Endothelial cell of umbilical vein (primary cell): ENCODE measurements around the gene COL6A2. TPM values are rescaled to one million over a fixed set of nuclear protein-coding genes. Genes with fewer than 3 reads are reported as not detected.

Source experiments
- BruUV-seq: library from RNA; stranded (reverse); fragments of 400-500 nt; replicated peaks from 2 replicates; lab custom pipeline; 2021; lab: Mats Ljungman, UMichigan
- CTCF ChIA-PET: fragments of 300-600, 350-600 bp; sonication (Branson Sonifier 250); formaldehyde crosslinking; loops from one replicate; lab custom pipeline; 2021; ENCODE audit warnings: antibody characterized with exemption, inconsistent platforms; lab: Charles Lee
- POLR2A ChIA-PET: fragments of 300-600, 350-600 bp; sonication (Branson Sonifier 250); formaldehyde crosslinking; loops from one replicate; lab custom pipeline; 2021; ENCODE audit warnings: antibody characterized with exemption, inconsistent platforms; lab: Charles Lee
- DNase-seq: peaks from one replicate; pipeline ENCODE4 v3.0.0-alpha.2; 2011; ENCODE audit warnings: low read depth, low spot score
- FAIRE-seq: peaks from 2 replicates; lab custom pipeline; 2011; peaks lifted over from hg19 to GRCh38; lab: Jason Lieb, UNC
- H2AFZ ChIP-seq: 2 replicates; pipeline ENCODE4 v1.6.0; 2012; ENCODE audit warnings: low read depth, low read length, control low read depth, inconsistent platforms
- H3K27ac ChIP-seq: 2 replicates; pipeline ENCODE4 v1.5.1; 2011; ENCODE audit warnings: low read depth, mild to moderate bottlenecking, control low read depth, low read length, moderate library complexity; ENCODE audit not compliant: insufficient read depth
- H3K27me3 ChIP-seq, 2 experiments: 2 replicates each; pipeline versions ENCODE4 v1.6.0 to v1.6.1; 2011; ENCODE audit warnings: low read length in 2 of 2, mixed read lengths in 1 of 2; ENCODE audit not compliant: control insufficient read depth in 2 of 2, insufficient read depth in 2 of 2
- H3K36me3 ChIP-seq, 2 experiments: 2 replicates in 1 of 2; 3 replicates in 1 of 2; pipeline ENCODE4 v1.5.1; 2011; ENCODE audit warnings: low read length in 2 of 2, mild to moderate bottlenecking in 1 of 2, moderate library complexity in 1 of 2; ENCODE audit not compliant: control insufficient read depth in 2 of 2, insufficient read depth in 2 of 2; ENCODE audit errors: extremely low read depth in 1 of 2
- H3K4me1 ChIP-seq: 3 replicates; pipeline ENCODE4 v1.5.1; 2011; ENCODE audit warnings: mild to moderate bottlenecking, low read length; ENCODE audit not compliant: control insufficient read depth, insufficient read depth; ENCODE audit errors: extremely low read depth
- H3K4me2 ChIP-seq: 2 replicates; pipeline ENCODE4 v1.6.1; 2011; ENCODE audit warnings: low read length, control low read depth, mixed read lengths; ENCODE audit not compliant: insufficient read depth
- H3K4me3 ChIP-seq, 3 experiments: fragments of 200-600 bp in 1 of 3; sonication (generic), shearing (Covaris generic) in 1 of 3; replicated peaks in 1 of 3; 2 replicates each; pipeline ENCODE4 v1.5.1; 2011 to 2016; ENCODE audit warnings: control low read depth in 3 of 3, low read length in 3 of 3, mild to moderate bottlenecking in 2 of 3, inconsistent platforms in 1 of 3, low read depth in 1 of 3, moderate library complexity in 1 of 3; ENCODE audit not compliant: insufficient read depth in 1 of 3
- H3K79me2 ChIP-seq: 2 replicates; pipeline ENCODE4 v1.6.0; 2012; ENCODE audit warnings: low read length, inconsistent platforms; ENCODE audit not compliant: control insufficient read depth, insufficient read depth
- H3K9ac ChIP-seq: replicated peaks from 2 replicates; pipeline ENCODE3; 2011; ENCODE audit warnings: low read length, control low read depth; ENCODE audit not compliant: insufficient read depth; ENCODE audit errors: extremely low read depth
- H3K9me1 ChIP-seq: replicated peaks from 3 replicates; pipeline ENCODE4 v1.6.0; 2011; ENCODE audit warnings: mild to moderate bottlenecking, low read length; ENCODE audit not compliant: control insufficient read depth, insufficient read depth; ENCODE audit errors: extremely low read depth
- H3K9me3 ChIP-seq: replicated peaks from 2 replicates; pipeline ENCODE4 v1.5.1; 2012; ENCODE audit warnings: low read length, inconsistent platforms; ENCODE audit not compliant: control insufficient read depth, insufficient read depth
- H4K20me1 ChIP-seq: replicated peaks from 2 replicates; pipeline ENCODE3; 2011; ENCODE audit warnings: mild to moderate bottlenecking, low read length; ENCODE audit not compliant: control insufficient read depth, insufficient read depth; ENCODE audit errors: extremely low read depth
- EZH2 ChIP-seq: IDR thresholded peaks from 2 replicates; pipeline ENCODE4 v1.6.1; 2012; ENCODE audit warnings: borderline replicate concordance, low read depth, mild to moderate bottlenecking, moderate library complexity, low read length, inconsistent platforms; ENCODE audit not compliant: severe bottlenecking
- FOS ChIP-seq: IDR thresholded peaks from 2 replicates; pipeline ENCODE4 v1.6.1; 2011; ENCODE audit warnings: mild to moderate bottlenecking, low read length, moderate library complexity, borderline replicate concordance; ENCODE audit not compliant: insufficient read depth
- GATA2 ChIP-seq: IDR thresholded peaks from 2 replicates; pipeline ENCODE4 v1.7.0; 2011; ENCODE audit warnings: low read depth, mild to moderate bottlenecking, moderate library complexity, mixed read lengths, low read length; ENCODE audit not compliant: insufficient read length, insufficient read depth
- JUN ChIP-seq: IDR thresholded peaks from 2 replicates; pipeline ENCODE4 v1.6.1; 2011; ENCODE audit warnings: borderline replicate concordance, low read depth; ENCODE audit not compliant: insufficient read length, insufficient read depth
- MYC ChIP-seq: IDR thresholded peaks from one replicate; pipeline ENCODE4 v1.6.1; 2011; ENCODE audit warnings: mild to moderate bottlenecking, low read depth, low read length
- POLR2A ChIP-seq: IDR thresholded peaks from 2 replicates; pipeline ENCODE4 v1.6.1; 2012; ENCODE audit warnings: low read depth, mild to moderate bottlenecking, control low read depth, low read length
- POLR2AphosphoS5 ChIP-seq: IDR thresholded peaks from 2 replicates; pipeline ENCODE4 v1.6.1; 2012; ENCODE audit warnings: low read depth, mild to moderate bottlenecking, control low read depth, low read length, moderate library complexity; ENCODE audit not compliant: insufficient read depth
- dilution Hi-C: fragments of 300-500 bp; cut with MboI; formaldehyde crosslinking; loops from one replicate; pipeline ENCODE4 v1.15.0; 2019; ENCODE audit warnings: low sequenced_read_pairs; ENCODE audit not compliant: extremely low pct_ligation_motif_present
- intact Hi-C: fragments of 100-400 bp; cut with micrococcal nuclease; formaldehyde crosslinking; loops from one replicate; pipeline ENCODE4 v1.10.0; 2022
- polyA plus RNA-seq, 4 experiments: library from polyadenylated mRNA; depleted of rRNA in 3 of 4; stranded (reverse) in 3 of 4; unstranded in 1 of 4; fragments of >200 nt; gene quantifications; 2 replicates each; pipeline versions ENCODE4 v1.2.1 to v1.2.3, GENCODE V29; 2011 to 2012; ENCODE audit warnings: missing spikeins in 1 of 4
- total RNA-seq: library from RNA; stranded (reverse); gene quantifications from 2 replicates; pipeline ENCODE4 v1.2.3, GENCODE V29; 2021
- TF ChIP-seq, protein P1 (sequence below): IDR thresholded peaks from 2 replicates; pipeline ENCODE4 v1.6.1; 2011; ENCODE audit not compliant: insufficient read depth, insufficient read length
- TF ChIP-seq, protein P2 (sequence below), 2 donors: IDR thresholded peaks; 1 replicate in 1 of 2; 2 replicates in 1 of 2; pipeline ENCODE4 v1.5.1; 2011; ENCODE audit warnings: low read length in 2 of 2, mild to moderate bottlenecking in 2 of 2, moderate library complexity in 2 of 2, control low read depth in 1 of 2, inconsistent platforms in 1 of 2, low read depth in 1 of 2; ENCODE audit not compliant: insufficient read depth in 1 of 2; ENCODE audit errors: extremely low read depth in 1 of 2

The COL6A2 gene
- total and polyA plus RNA-seq, 2 donors (not counting 3 experiments of a cell fraction or from before 2014, with no cell fraction given): 3.4 to 6.1 TPM

DNA sequence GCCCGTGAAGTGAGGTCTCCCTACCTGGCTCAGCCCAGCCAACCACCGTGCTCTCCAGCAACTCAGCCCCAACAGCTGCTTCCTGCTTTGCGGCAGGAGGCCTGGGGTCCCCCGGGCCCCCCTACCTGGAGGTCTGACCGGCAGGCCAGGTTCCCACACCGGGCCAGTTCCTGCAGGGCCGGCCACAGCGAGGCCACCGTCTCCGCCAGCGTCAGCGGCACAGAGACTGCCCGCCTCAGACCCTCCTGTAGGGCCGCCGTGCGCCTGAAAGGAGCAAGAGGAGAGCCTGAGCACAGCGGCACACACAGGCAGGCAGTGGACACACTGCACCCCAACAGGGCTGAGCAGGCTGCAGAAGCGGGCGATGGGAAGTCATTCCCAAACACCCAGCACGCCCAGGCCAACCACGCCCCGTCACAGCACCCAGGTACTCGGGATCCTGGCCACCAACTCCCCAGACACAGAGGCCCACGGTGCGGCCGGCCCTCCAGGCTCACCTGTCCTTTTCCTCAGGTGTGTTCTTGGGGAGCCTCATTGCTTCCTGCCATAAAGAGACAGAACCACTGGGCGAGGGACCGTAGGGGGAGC lies 40.6 kb downstream of the COL6A2 start:
- no peak overlapping the region for H2AFZ ChIP-seq
- peaks cover 0 to 4% of the 10 kb centered on the region in 2 experiments for H3K27me3 ChIP-seq
- FAIRE-seq (no peak), DNase-seq (no peak)
- ChIA-PET CTCF (interaction anchor here (1.0 kb wide), 1 partner anchor 10 kb away, joined by 3 read pairs; no protein-coding TSS in a partner anchor), POLR2A (no interaction called here)
- H3K9me1 ChIP-seq: no peaks in the 10 kb centered on the region
- dilution Hi-C loops (no loop called here), intact Hi-C loops (no loop called here)
- H3K79me2 ChIP-seq: no peaks in the 10 kb centered on the region
- H3K4me2 ChIP-seq: no peak overlapping the region
- no peak overlapping the region for H3K9ac ChIP-seq
- H3K4me1 ChIP-seq: no peaks in the 10 kb centered on the region
- BruUV-seq: no TSS peak
- H3K4me3 ChIP-seq: no peak overlapping the region
- no peak overlapping the region for H3K27ac ChIP-seq
- no peak for TF ChIP-seq POLR2AphosphoS5
- no peaks in the 10 kb centered on the region for H3K9me3 ChIP-seq
- H4K20me1 ChIP-seq: no peaks in the 10 kb centered on the region
- H3K36me3 ChIP-seq: no peaks in the 10 kb centered on the region

DNA sequence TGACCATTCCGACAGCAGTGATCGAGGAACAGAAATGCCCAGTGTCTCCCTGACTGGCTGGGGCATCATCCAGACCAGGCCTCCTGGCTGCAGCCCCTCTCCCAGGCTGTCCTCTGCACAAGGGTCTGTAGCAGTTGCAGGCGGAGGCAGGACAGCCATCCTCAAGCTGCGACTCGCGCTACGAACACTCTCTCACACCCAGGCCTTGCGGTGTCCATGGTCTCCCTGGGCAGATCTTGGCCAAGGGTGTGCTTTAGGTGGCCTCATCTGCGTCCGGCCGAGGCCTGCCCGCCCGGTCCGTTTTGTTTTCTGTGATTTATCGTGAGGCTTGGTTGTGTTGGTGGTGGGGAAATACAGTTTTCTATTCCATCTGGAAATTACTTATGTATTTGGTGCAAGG lies 41.8 kb downstream of the COL6A2 start:
- dilution Hi-C loops (no loop called here), intact Hi-C loops (loop anchor here (5.0 kb wide), 1 partner anchor 183 kb away; the partner anchor contains the start of genes C21orf58 and PCNT)
- no peak overlapping the region for H2AFZ ChIP-seq
- BruUV-seq: no TSS peak
- TF ChIP-seq JUN (no peak), EZH2 (no peak), FOS (no peak), MYC (no peak), POLR2A (no peak), POLR2AphosphoS5 (no peak), GATA2 (no peak)
- TF ChIP-seq, protein P1, sequence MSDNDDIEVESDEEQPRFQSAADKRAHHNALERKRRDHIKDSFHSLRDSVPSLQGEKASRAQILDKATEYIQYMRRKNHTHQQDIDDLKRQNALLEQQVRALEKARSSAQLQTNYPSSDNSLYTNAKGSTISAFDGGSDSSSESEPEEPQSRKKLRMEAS: no peak
- TF ChIP-seq, protein P2, sequence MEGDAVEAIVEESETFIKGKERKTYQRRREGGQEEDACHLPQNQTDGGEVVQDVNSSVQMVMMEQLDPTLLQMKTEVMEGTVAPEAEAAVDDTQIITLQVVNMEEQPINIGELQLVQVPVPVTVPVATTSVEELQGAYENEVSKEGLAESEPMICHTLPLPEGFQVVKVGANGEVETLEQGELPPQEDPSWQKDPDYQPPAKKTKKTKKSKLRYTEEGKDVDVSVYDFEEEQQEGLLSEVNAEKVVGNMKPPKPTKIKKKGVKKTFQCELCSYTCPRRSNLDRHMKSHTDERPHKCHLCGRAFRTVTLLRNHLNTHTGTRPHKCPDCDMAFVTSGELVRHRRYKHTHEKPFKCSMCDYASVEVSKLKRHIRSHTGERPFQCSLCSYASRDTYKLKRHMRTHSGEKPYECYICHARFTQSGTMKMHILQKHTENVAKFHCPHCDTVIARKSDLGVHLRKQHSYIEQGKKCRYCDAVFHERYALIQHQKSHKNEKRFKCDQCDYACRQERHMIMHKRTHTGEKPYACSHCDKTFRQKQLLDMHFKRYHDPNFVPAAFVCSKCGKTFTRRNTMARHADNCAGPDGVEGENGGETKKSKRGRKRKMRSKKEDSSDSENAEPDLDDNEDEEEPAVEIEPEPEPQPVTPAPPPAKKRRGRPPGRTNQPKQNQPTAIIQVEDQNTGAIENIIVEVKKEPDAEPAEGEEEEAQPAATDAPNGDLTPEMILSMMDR (IDR thresholded peaks at IDR 0.05; ENCODE audit: extremely low read depth in 1 of 2, insufficient read depth in 1 of 2, low read depth in 1 of 2, low read length in 2 of 2): no peak
- FAIRE-seq (no peak), DNase-seq (no peak)
- H3K4me1 ChIP-seq: peaks cover 3% of the 10 kb centered on the region
- H4K20me1 ChIP-seq: no peaks in the 10 kb centered on the region
- no peaks in the 10 kb centered on the region for H3K9me1 ChIP-seq
- H3K4me2 ChIP-seq: no peak overlapping the region
- no peaks in the 10 kb centered on the region for H3K9me3 ChIP-seq
- no peaks in the 10 kb centered on the region for H3K79me2 ChIP-seq
- H3K4me3 ChIP-seq: no peak overlapping the region
- no peak overlapping the region for H3K9ac ChIP-seq
- no peak overlapping the region for H3K27ac ChIP-seq
- H3K27me3 ChIP-seq: peaks cover 0 to 4% of the 10 kb centered on the region in 2 experiments
- H3K36me3 ChIP-seq: no peaks in the 10 kb centered on the region
- ChIA-PET POLR2A (no interaction called here), CTCF (no interaction called here)
